Measurements from ENCODE around the gene ASAP3.

GRCh38 chr1:23395849-23396248 lies 88.1 kb downstream of the ASAP3 start:
- TF ChIP-seq, protein P1, sequence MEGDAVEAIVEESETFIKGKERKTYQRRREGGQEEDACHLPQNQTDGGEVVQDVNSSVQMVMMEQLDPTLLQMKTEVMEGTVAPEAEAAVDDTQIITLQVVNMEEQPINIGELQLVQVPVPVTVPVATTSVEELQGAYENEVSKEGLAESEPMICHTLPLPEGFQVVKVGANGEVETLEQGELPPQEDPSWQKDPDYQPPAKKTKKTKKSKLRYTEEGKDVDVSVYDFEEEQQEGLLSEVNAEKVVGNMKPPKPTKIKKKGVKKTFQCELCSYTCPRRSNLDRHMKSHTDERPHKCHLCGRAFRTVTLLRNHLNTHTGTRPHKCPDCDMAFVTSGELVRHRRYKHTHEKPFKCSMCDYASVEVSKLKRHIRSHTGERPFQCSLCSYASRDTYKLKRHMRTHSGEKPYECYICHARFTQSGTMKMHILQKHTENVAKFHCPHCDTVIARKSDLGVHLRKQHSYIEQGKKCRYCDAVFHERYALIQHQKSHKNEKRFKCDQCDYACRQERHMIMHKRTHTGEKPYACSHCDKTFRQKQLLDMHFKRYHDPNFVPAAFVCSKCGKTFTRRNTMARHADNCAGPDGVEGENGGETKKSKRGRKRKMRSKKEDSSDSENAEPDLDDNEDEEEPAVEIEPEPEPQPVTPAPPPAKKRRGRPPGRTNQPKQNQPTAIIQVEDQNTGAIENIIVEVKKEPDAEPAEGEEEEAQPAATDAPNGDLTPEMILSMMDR (IDR thresholded peaks at IDR 0.05; ENCODE audit: low read depth, low read length, poor library complexity, severe bottlenecking), result no peak
- no peak for TF ChIP-seq EZH2phosphoT487 (IDR thresholded peaks at IDR 0.05; ENCODE audit: borderline replicate concordance, low read length)
